AG04449 (cell line): ENCODE results near the gene NPAS2.

Experiments used
- CTCF ChIA-PET: fragments of 350-600 bp; formaldehyde crosslinking; extraction: SDS; loops from one replicate; lab custom pipeline; 2021; ENCODE audit warnings: antibody characterized with exemption; lab: Yijun Ruan, JAX
- POLR2A ChIA-PET: fragments of 400-600, 350-600 bp; formaldehyde crosslinking; extraction: SDS; loops from one replicate; lab custom pipeline; 2020; ENCODE audit warnings: antibody characterized with exemption, inconsistent platforms; lab: Yijun Ruan, JAX
- DNase-seq: peaks from one replicate; pipeline ENCODE4 v3.0.0-alpha.2; 2010; ENCODE audit warnings: low read depth, low spot score
- H3K4me3 ChIP-seq: 2 replicates; pipeline ENCODE4 v1.5.1; 2011; ENCODE audit warnings: low read depth, mild to moderate bottlenecking, control low read depth, low read length
- CTCF ChIP-seq: IDR thresholded peaks from one replicate; pipeline ENCODE4 v1.5.1; 2011; ENCODE audit warnings: mild to moderate bottlenecking, moderate library complexity, low read length, control low read depth, inconsistent platforms; ENCODE audit not compliant: insufficient read depth; ENCODE audit errors: missing control alignments

The NPAS2 gene

GRCh38 chr2:100856732-100857131 is 36.8 kb downstream of the NPAS2 start:
- no peak for DNase-seq
- no peak for TF ChIP-seq CTCF
- POLR2A ChIA-PET = no interaction called here
- CTCF ChIA-PET = no interaction called here
- no peak overlapping the region for H3K4me3 ChIP-seq

- H3K4me3 ChIP-seq = no peak overlapping the region
- POLR2A ChIA-PET = interaction anchor here (1.2 kb wide), 1 partner anchor 46 kb away, joined by 3 read pairs; no protein-coding TSS in a partner anchor
- CTCF ChIA-PET = no interaction called here
- no peak for DNase-seq
- no peak for TF ChIP-seq CTCF
Measured at GRCh38 chr2:100857341-100857740, 37.4 kb downstream of the NPAS2 start.

GRCh38 chr2:100857915-100858314 is 38.0 kb downstream of the NPAS2 start:
- TF ChIP-seq CTCF = no peak
- DNase-seq = peak; percentile 59
- POLR2A ChIA-PET = interaction anchor here (1.2 kb wide), 1 partner anchor 45 kb away, joined by 3 read pairs; no protein-coding TSS in a partner anchor
- H3K4me3 ChIP-seq = no peak overlapping the region
- CTCF ChIA-PET = interaction anchor here (1.8 kb wide), 1 partner anchor 128 kb away, joined by 4 read pairs; no protein-coding TSS in a partner anchor

- no peak for TF ChIP-seq CTCF
- ChIA-PET POLR2A (no interaction called here), CTCF (interaction anchor here (1.8 kb wide), 1 partner anchor 130 kb away, joined by 4 read pairs; no protein-coding TSS in a partner anchor)
- no peak for DNase-seq
- H3K4me3 ChIP-seq = no peak overlapping the region
Measured at GRCh38 chr2:100859902-100860301, 40.0 kb downstream of the NPAS2 start.

- ChIA-PET POLR2A (no interaction called here), CTCF (interaction anchor here (0.7 to 0.9 kb wide), 3 partner anchors 9 to 131 kb away, joined by 3 read pairs; no protein-coding TSS in a partner anchor)
- no peak overlapping the region for H3K4me3 ChIP-seq
- TF ChIP-seq CTCF = no peak
- DNase-seq = no peak
Measured at GRCh38 chr2:100861340-100861739, 41.4 kb downstream of the NPAS2 start.

- POLR2A ChIA-PET = interaction anchor here (1.0 kb wide), 1 partner anchor 41 kb away, joined by 4 read pairs; no protein-coding TSS in a partner anchor
- H3K4me3 ChIP-seq = no peak overlapping the region
- TF ChIP-seq CTCF = no peak
- DNase-seq = no peak
- CTCF ChIA-PET = interaction anchor here (2.1 kb wide), 1 partner anchor 9 kb away, joined by 10 read pairs; no protein-coding TSS in a partner anchor
Measured at GRCh38 chr2:100862081-100862480, 42.1 kb downstream of the NPAS2 start.
